Left colon (tissue), 2 donors: ENCODE measurements around the gene TNFAIP8. TPM values are rescaled to one million over a fixed set of nuclear protein-coding genes. Genes with fewer than 3 reads are reported as not detected.
A peak's percentile ranks its signal among the peaks of the same experiment; 100 is the strongest.
"Not testable (repeated sequence)": the region's sequence is repeated elsewhere in the genome, so short reads cannot be mapped to it uniquely, and the experiment has no call there.

Experiments
- ATAC-seq: fragments of 200-7000 bp; cut with Tn5 transposase; one replicate; pipeline ENCODE4 v1.9.1; 2020; ENCODE audit warnings: mild to moderate bottlenecking, moderate library complexity
- DNase-seq, 2 donors: peaks; one replicate each; pipeline ENCODE4 v3.0.0-alpha.2; 2020
- intact Hi-C, 2 donors: fragments of 100-400 bp; cut with DNase I in 1 of 2; cut with micrococcal nuclease in 1 of 2; formaldehyde crosslinking; loops; one replicate each; pipeline versions ENCODE4 v1.11.2 to v1.14.0; 2022; cut with DNase I, micrococcal nuclease
- total RNA-seq, 2 donors: library from RNA; stranded (reverse); fragmentation: NEBNext Ultra II Directional; extraction: Animal tissue kit (Norgen Biotek cat#: 25700); gene quantifications; one replicate each; pipeline ENCODE4 v1.2.1, GENCODE V29; 2021
- donor health status: DM: no; HTN: no; CAD: no.
- donor health status: DM: yes; HTN: yes; CAD: no.

TNFAIP8 gene
- total RNA-seq, 2 donors from 2014 or later: 7.0 to 11.8 TPM

DNA sequence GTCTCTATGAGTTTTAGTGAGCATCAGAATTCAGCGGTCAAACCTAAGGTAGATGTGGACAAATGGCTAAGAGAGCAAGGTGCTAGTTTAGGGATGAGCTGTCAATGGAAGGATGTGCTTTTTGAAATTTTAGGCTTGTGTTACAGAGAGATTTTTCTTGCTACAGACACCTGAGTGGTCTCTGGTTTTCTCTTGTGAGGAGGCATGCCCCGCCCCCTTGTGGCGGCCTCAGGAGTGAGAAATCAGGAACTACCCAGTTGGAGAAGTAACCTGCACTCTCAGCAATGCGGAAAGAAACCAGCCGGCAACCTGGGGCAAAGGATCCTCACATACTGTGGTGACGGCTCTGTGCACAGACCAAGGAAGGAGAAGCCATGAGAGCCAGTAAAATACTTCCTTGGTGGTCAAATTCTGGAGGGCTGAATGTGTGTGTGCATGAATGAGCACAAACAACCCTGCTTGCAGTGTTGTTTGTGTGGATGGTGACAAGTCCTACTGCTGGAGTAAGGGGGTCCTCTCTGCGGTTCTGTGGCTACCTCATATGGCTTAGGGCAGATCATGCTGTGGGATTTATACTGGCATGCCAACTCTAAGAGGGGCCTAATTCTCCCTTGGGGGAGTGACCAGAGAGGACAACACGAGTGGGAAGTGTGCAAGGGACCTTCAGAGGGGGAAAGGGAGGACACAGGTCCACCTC, 79.8 kb downstream of the TNFAIP8 start:
- intact Hi-C loops: no loop called here
- ATAC-seq (no peak), DNase-seq (peak; percentile 40 to 77)

DNA sequence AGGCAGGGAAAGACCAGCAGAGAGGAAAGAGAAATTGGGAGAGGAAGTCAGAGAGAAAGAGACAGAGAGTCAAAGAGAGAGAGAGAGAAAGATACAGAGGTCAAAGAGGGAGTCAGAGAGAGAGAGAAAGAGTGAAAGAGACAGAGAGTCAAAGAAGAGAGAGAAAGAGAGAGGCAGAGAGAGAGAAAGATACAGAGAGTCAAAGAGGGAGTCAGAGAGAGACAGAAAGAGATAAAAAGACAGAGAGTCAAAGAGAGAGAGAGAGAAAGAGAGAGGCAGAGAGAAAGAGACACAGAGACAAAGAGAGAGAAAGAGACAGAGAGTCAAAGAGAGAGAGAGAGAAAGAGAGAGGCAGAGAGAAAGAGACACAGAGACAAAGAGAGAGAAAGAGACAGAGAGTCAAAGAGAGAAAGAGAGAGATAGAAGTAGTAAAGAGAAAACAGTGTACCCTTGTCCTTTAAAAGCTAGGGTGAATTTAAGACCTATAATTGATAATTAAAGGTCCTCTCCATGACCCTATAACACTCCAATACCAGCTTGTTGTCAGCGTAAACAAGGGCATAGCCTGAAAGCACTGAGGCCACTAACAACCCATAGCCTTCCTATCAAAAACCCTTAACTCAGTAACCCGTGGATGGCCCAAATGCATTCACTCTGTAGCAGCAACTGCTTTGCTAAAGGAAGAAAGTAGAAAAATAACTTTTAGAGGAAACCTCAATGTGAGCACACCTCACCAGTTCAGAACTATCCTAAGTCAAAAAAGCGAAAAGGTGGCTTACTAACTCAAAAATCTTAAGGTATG, 82.2 kb downstream of the TNFAIP8 start:
- intact Hi-C loops, ATAC-seq: not testable (repeated sequence)

DNA sequence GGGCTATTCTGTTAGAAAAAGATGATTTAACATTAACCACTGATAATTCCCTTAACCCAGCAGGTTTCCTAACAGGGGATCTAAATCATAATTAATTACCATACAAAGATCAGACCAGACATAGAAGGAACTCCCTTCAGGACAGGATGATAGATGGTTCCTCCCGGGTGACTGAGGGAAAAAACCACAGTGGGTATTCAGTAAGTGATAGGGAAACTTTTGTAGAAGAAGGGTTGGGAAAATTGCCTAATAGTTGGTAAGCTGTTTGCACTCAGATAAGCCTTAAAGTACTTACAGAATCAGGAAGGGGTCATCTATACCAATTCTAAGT, 82.7 kb downstream of the TNFAIP8 start:
- intact Hi-C loops, DNase-seq, ATAC-seq: not testable (repeated sequence)

More for the DNA sequence above, 82.2 kb downstream of the TNFAIP8 start:
- DNase-seq: not testable (repeated sequence)

DNA sequence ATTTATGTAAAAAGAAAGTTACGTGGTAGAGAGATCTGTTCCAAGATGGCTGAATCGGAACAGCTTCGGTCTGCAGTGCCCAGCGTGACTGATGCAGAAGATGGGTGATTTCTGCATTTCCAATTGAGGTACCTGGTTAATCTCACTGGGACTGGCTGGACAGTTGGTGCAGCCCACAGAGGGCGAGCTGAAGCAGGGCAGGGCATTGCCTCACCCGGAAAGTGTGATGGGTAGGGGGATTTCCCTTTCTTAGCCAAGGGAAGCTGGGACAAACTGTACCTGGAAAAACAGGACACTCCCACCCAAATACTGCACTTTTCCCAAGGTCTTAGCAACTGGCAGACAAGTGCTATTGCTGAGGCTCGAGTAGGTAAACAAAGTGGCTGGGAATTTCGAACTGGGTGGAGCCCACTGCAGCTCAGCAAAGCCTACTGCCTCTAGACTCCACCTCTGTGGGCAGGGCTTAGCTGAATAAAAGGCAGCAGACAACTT, 83.4 kb downstream of the TNFAIP8 start:
- peak; percentile 95 for ATAC-seq
- intact Hi-C loops: no loop called here
- peak; percentile 67 to 88 for DNase-seq

DNA sequence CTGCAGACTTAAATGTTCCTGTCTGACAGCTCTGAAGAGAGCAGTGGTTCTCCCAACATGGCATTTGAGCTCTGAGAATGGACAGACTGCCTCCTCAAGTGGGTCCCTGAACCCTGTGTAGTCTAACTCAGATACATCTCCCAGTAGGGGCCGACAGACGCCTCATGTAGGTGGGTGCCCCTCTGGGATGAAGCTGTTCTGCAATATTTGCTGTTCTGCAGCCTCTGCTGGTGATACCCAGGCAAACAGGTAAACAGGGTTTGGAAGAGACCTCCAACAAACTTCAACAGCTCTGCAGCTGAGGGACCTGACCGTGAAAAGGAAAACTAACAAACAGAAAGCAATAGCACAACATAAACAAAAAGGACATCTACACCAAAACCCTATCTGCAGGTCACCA, 83.8 kb downstream of the TNFAIP8 start:
- intact Hi-C loops, DNase-seq, ATAC-seq: not testable (repeated sequence)

DNA sequence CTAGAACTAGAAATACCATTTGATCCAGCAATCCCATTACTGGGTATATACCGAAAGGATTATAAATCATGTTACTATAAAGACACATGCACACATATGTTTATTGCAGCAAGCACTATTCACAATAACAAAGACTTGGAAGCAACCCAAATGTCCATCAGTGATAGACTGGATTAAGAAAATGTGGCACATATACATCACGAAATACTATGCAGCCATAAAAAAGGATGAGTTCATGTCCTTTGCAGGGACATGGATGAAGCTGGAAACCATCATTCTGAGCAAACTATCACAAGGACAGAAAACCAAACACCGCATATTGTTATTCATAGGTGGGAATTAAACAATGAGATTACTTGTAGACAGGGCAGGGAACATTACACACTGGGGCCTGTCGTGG, 88.8 kb downstream of the TNFAIP8 start:
- intact Hi-C loops, DNase-seq, ATAC-seq: not testable (repeated sequence)

DNA sequence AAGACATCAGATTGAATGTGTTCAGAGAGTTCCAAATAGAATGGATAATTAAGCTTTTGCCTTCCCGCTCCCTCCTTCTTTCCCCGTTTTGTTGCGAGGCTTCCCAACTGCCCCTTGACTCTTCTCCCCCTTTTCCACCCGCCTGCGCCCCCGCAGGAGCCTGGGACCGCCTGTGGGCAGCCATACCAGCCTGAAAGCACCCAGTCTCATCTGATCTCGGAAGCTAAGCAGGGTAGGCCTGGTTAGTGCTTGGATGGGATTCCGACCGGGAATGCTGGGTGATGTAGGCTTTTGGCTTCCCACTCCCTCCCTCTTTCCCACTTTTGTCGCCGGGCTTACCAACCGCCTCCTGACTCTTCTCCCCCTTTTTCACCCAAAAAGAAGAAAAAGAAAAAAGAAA, 89.7 kb downstream of the TNFAIP8 start:
- intact Hi-C loops: no loop called here
- DNase-seq (no peak), ATAC-seq (no peak)

Other genes with a start within 250 kb of the TNFAIP8 start
- 100 to 1,000 TPM; 249 to 314 TPM for gene HSD17B4, start 96.5 kb downstream of the TNFAIP8 start, total RNA-seq